T-helper 17 cell (primary cell): ENCODE measurements around the gene TMIGD2. TPM values are rescaled to one million over a fixed set of nuclear protein-coding genes. Genes with fewer than 3 reads are reported as not detected.
A peak's percentile ranks its signal among the peaks of the same experiment; 100 is the strongest.
"Not testable (repeated sequence)": the region's sequence is repeated elsewhere in the genome, so short reads cannot be mapped to it uniquely, and the experiment has no call there.

Source experiments
- ATAC-seq: fragments of 150-1000 bp; cut with Tn5 transposase; 2 replicates; pipeline ENCODE4 v1.10.0; 2021; ENCODE audit warnings: mild to moderate bottlenecking, moderate library complexity
- DNase-seq, 3 donors: peaks; one replicate each; pipeline versions ENCODE4 v3.0.0 to v3.0.0-alpha.2; 2020 to 2021
- H3K9me3 ChIP-seq: one replicate; pipeline ENCODE4 v1.7.0; 2013; ENCODE audit warnings: low read length, mild to moderate bottlenecking; ENCODE audit not compliant: control insufficient read depth, poor library complexity, severe bottlenecking
- H3K27ac Mint-ChIP-seq: one replicate; pipeline ENCODE4 v1.8.0; 2022; ENCODE audit warnings: mild to moderate bottlenecking, moderate library complexity, mixed read lengths
- H3K27me3 Mint-ChIP-seq: one replicate; pipeline ENCODE4 v1.8.0; 2022; ENCODE audit warnings: mixed read lengths
- H3K36me3 Mint-ChIP-seq: one replicate; pipeline ENCODE4 v1.8.0; 2022; ENCODE audit warnings: low read depth, mixed read lengths
- H3K4me1 Mint-ChIP-seq: one replicate; pipeline ENCODE4 v1.8.0; 2022; ENCODE audit warnings: mild to moderate bottlenecking, mixed read lengths
- H3K4me3 Mint-ChIP-seq: one replicate; pipeline ENCODE4 v1.8.0; 2022; ENCODE audit warnings: mild to moderate bottlenecking, moderate library complexity, mixed read lengths
- total RNA-seq, 4 donors: library from RNA in 2 of 4; stranded (reverse) in 2 of 4; gene quantifications; one replicate each; pipeline ENCODE4 v1.2.3 and lab custom pipeline; 2022 to 2026

TMIGD2 gene
- total RNA-seq (1 to 10 TPM; 5.2 to 7.9 TPM), total RNA-seq (lab: John Stamatoyannopoulos, UW) (3.4 to 5.0 reads per million in 2 donors)

- H3K4me3 Mint-ChIP-seq, result peak within 1 kb of the TSS; percentile 73
- DNase-seq, result no peak
- H3K27ac Mint-ChIP-seq, result peak within 1 kb of the TSS; percentile 80
- ATAC-seq, result no peak
- no peaks in the 10 kb centered on the region for H3K9me3 ChIP-seq
- H3K27me3 Mint-ChIP-seq, result no peaks in the 10 kb centered on the region
- peaks cover 18% of the 10 kb centered on the region for H3K4me1 Mint-ChIP-seq
- H3K36me3 Mint-ChIP-seq, result no peaks in the 10 kb centered on the region
These were observed at the start of gene TMIGD2 for GRCh38 chr19:4302243-4302640. Gene TMIGD2 (minus strand): TSS chr19:4302389. CDS start chr19:4302385, 4 bp downstream.

GRCh38 chr19:4350726-4351125 is 48.5 kb upstream of the TMIGD2 start:
- H3K9me3 ChIP-seq, result no peaks in the 10 kb centered on the region
- Mint-ChIP-seq H3K36me3 (peaks cover 2% of the 10 kb centered on the region), H3K27ac (no peak overlapping the region), H3K27me3 (no peaks in the 10 kb centered on the region), H3K4me3 (no peak overlapping the region), H3K4me1 (peaks cover 9% of the 10 kb centered on the region)
- DNase-seq, result no peak
- ATAC-seq, result no peak

GRCh38 chr19:4350111-4350510 is 47.9 kb upstream of the TMIGD2 start:
- ATAC-seq, result no peak
- no peaks in the 10 kb centered on the region for H3K27me3 Mint-ChIP-seq
- H3K27ac Mint-ChIP-seq, result no peak overlapping the region
- no peak overlapping the region for H3K4me3 Mint-ChIP-seq
- DNase-seq, result no peak
- peaks cover 2% of the 10 kb centered on the region for H3K36me3 Mint-ChIP-seq
- H3K4me1 Mint-ChIP-seq, result peaks cover 12% of the 10 kb centered on the region
- no peaks in the 10 kb centered on the region for H3K9me3 ChIP-seq

DNA sequence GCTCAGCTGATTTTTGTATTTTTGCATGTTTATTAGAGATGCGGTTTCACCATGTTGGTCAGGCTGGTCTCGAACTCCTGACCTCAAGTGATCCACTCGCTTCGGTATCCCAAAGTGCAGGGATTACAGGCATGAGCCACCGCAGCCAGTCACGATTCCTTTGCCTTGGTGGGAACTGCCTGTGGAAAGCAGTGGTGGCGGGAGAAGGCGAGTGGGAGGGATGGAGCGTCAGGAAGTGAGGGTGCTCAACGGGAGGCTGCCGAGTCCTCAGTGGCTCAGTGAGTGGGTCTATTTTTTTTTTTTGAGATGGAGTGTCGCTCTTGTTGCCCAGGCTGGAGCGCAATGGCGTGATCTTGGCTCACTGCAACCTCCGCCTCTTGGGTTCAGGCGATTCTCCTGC is 47.0 kb upstream of the TMIGD2 start:
- not testable (repeated sequence) for H3K36me3 Mint-ChIP-seq, ATAC-seq, H3K9me3 ChIP-seq, H3K4me3 Mint-ChIP-seq, DNase-seq, H3K27me3 Mint-ChIP-seq
- Mint-ChIP-seq H3K27ac (peak overlapping the region; percentile 9), H3K4me1 (peaks cover 12% of the 10 kb centered on the region)

DNA sequence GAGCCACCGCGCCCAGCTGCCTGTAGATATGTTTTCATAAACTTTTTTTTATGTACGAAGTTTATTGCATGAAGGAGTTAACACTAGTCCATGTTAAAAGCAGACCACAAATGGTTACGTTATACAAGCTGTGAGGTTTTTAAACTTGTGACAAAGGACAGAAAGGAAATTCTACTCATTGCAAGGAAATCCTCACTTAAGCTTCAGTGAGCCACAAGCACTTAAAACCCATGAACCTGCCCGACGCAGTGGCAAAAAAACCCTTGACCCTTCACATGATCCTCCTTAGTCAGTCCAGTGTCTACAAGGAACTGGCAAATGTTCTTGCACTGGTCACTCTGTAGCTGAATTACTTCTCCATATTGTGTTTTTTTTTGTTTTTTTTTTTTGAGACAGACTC is 45.3 kb upstream of the TMIGD2 start:
- peaks cover 2% of the 10 kb centered on the region for H3K36me3 Mint-ChIP-seq
- no peaks in the 10 kb centered on the region for H3K27me3 Mint-ChIP-seq
- ATAC-seq (no peak), DNase-seq (no peak)
- no peaks in the 10 kb centered on the region for H3K9me3 ChIP-seq
- H3K4me3 Mint-ChIP-seq, result no peak overlapping the region
- no peak overlapping the region for H3K27ac Mint-ChIP-seq
- H3K4me1 Mint-ChIP-seq, result peaks cover 16% of the 10 kb centered on the region

DNA sequence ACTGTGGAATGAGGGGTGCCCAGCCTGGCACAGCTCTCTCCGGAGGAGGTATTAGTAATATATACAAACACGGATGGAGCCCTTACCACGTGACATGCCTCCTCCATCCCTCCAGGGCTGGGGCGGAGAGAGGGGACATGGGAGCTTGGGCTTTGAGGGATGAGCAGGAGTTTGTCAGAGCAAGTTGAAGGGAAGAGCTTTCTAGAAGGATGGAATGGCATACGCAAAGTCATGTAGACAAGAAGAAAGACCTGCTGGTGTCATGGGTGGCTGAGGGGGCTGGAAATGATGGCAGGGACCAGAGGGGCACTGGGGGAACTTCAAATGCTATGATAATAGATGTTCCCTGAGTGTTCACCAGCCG is 43.8 kb upstream of the TMIGD2 start:
- DNase-seq (no peak), ATAC-seq (no peak)
- H3K27ac Mint-ChIP-seq, result no peak overlapping the region
- peaks cover 18% of the 10 kb centered on the region for H3K4me1 Mint-ChIP-seq
- no peaks in the 10 kb centered on the region for H3K9me3 ChIP-seq
- no peaks in the 10 kb centered on the region for H3K27me3 Mint-ChIP-seq
- no peak overlapping the region for H3K4me3 Mint-ChIP-seq
- peaks cover 2% of the 10 kb centered on the region for H3K36me3 Mint-ChIP-seq

- Mint-ChIP-seq H3K27ac (no peak overlapping the region), H3K4me1 (peaks cover 18% of the 10 kb centered on the region), H3K4me3 (peak overlapping the region; percentile 45), H3K27me3 (no peaks in the 10 kb centered on the region), H3K36me3 (peaks cover 2% of the 10 kb centered on the region)
- DNase-seq (no peak), ATAC-seq (no peak)
- no peaks in the 10 kb centered on the region for H3K9me3 ChIP-seq
These were observed 43.3 kb upstream of the TMIGD2 start for GRCh38 chr19:4345342-4346019.

DNA sequence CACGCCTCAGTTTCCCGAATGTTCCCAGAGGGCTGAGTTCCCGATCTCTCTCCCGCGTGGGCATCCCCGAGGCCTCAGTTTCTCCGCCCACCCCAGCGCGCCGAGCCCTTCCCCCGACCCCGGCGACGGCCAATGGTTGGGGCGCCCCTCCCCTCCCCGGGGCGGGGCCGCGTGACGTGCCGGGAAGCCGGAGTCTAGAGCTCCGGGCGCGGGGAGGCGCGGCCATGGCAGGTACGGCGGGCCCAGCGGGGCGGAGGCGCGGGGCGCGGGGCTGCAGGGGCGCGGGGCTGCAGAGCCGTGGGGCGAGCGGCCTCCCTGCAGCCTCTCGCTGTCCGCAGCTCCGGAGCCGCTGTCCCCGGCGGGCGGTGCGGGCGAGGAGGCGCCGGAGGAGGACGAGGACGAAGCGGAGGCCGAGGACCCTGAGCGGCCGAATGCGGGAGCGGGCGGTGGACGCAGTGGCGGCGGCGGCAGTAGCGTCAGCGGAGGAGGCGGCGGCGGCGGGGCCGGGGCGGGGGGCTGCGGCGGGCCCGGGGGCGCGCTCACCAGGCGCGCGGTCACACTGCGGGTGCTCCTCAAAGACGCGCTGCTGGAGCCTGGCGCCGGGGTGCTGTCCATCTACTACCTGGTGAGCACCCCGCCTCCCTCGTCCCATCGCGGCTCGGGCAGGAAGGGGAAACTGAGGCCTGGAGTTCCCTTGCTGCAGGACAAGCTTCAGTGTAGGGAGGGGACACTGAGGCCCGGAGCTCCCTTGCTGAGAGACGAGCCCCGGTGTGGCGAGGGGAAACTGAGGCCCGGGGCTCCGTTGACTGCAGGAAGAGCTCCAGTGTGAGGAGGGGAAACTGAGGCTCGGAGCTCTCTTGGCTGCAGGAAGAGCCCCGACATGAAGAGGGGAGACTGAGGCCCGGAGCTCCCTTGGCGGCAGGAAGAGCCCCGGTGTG is 41.5 kb upstream of the TMIGD2 start, which contains the start of gene MPND:
Gene MPND (plus strand): TSS at position 193 of the 938 bp plus-strand sequence. CDS start 32 bp downstream, at position 225.
- H3K4me1 Mint-ChIP-seq, result peaks cover 16% of the 10 kb centered on the region
- peak; percentile 75 for ATAC-seq
- no peaks in the 10 kb centered on the region for H3K27me3 Mint-ChIP-seq
- no peaks in the 10 kb centered on the region for H3K9me3 ChIP-seq
- peaks cover 2% of the 10 kb centered on the region for H3K36me3 Mint-ChIP-seq
- H3K27ac Mint-ChIP-seq, result peak within 1 kb of the TSS; percentile 72
- peak within 1 kb of the TSS; percentile 92 for H3K4me3 Mint-ChIP-seq
- peak; percentile 88 to 95 (median 94) for DNase-seq

DNA sequence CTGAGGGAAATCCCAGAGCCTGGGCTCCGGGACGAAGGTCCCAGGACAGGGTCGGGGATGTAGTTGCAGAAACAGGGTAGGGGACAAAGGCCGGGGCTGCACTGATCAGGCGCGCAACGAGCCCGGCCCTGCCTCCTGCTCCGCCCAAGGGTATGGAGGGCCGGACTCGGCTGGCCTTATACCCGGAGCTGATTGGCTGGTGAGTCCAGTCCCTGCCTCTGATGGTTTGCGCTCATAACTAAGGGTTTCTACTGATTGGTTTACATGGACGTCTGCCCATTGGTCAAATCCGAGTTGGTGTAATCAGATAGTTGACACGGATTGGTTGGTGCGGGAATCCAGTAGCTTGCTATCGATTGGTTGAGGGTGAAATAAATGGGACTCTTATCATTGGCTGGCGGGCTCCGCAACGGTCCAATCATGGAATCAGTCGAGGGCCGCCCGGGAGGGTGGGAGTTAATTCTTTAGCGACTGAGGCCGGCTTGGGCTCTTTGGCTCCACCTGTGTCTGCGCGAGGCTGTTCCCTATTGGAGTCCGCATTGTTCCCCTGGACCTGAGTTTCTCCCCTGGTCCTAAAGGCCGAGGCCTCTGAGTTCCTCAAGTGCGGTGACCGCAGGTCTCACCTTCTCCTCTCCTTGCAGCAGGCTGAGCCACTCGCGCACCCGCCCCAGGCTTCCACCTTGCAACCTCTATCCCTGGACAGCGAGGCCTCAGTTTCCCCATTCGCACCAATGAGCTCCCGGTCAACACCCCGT is 40.6 kb upstream of the TMIGD2 start:
- ATAC-seq (peak; percentile 85), DNase-seq (peak; percentile 78 to 88 (median 81))
- H3K9me3 ChIP-seq, result no peaks in the 10 kb centered on the region
- Mint-ChIP-seq H3K27me3 (no peaks in the 10 kb centered on the region), H3K36me3 (peaks cover 4% of the 10 kb centered on the region), H3K27ac (peak overlapping the region; percentile 66), H3K4me3 (peak overlapping the region; percentile 92), H3K4me1 (peaks cover 23% of the 10 kb centered on the region)

DNA sequence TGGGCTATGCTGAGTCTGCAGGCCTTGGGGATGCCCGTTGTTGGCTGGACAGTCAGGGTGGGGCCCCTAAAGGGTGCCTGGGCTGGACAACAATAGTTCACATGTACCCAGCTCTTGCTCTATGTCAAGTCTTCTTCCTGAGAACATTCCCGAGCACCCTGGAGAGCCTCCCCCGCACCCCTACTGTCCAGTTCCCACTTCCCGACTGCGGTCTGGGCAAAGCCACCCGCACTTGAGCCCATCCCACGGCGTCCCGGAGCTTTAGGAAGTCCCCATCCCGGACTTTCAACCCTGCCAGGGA is 40.1 kb upstream of the TMIGD2 start:
- ATAC-seq, result no peak
- Mint-ChIP-seq H3K4me1 (peaks cover 24% of the 10 kb centered on the region), H3K27ac (peak overlapping the region; percentile 66), H3K27me3 (no peaks in the 10 kb centered on the region), H3K36me3 (peaks cover 4% of the 10 kb centered on the region), H3K4me3 (peak overlapping the region; percentile 92)
- DNase-seq, result no peak
- H3K9me3 ChIP-seq, result no peaks in the 10 kb centered on the region

DNA sequence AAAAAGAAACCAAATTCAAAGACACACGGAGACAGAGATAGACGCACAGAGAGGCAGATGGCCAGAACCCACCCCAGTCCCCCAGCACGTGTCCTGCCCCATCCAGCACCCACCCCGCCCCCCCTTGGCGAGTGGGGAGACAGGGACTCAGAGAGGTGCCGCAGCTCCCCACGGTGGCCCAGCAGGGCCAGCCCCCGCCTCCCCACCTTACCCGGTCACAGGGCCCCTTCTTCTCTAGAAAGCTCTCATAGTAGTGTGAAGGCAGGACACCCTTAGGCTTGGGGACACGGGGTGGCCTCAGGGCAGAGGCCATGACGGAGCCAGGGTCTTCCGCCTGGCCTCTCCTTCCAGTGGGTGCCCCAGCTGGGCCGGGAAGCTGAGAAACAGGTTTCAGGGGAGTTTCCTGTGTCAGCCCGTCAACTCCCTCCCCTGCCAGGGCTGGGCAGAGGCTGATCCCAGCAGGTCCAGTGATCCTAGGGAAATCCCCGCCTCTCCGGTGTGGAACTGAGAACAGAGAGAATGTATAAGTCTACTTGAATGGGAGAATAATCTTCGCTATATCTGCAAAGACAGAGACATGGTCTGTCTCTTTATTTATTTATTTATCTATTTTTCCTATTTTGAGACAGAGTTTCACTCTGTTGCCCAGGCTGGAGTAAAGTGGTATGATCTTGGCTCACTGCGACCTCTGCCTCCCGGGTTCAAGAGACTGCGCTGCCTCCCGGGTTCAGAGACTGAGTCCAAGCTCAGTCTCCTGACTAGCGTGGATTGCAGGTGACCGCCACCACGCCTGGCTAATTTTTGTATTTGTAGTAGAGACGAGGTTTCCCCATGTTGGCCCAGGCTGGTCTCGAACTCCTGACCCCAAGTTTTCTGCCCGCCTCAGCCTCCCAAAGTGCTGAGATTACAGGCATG is 36.5 kb upstream of the TMIGD2 start, which contains the start of gene STAP2:
Gene STAP2 (minus strand): TSS at position 387 of the 915 bp plus-strand sequence. CDS start 74 bp downstream, at position 313.
- DNase-seq, result no peak
- Mint-ChIP-seq H3K4me3 (peak within 1 kb of the TSS; percentile 97), H3K27ac (peak within 1 kb of the TSS; percentile 89), H3K36me3 (peaks cover 5% of the 10 kb centered on the region), H3K4me1 (peaks cover 15% of the 10 kb centered on the region), H3K27me3 (no peaks in the 10 kb centered on the region)
- no peaks in the 10 kb centered on the region for H3K9me3 ChIP-seq
- no peak for ATAC-seq

DNA sequence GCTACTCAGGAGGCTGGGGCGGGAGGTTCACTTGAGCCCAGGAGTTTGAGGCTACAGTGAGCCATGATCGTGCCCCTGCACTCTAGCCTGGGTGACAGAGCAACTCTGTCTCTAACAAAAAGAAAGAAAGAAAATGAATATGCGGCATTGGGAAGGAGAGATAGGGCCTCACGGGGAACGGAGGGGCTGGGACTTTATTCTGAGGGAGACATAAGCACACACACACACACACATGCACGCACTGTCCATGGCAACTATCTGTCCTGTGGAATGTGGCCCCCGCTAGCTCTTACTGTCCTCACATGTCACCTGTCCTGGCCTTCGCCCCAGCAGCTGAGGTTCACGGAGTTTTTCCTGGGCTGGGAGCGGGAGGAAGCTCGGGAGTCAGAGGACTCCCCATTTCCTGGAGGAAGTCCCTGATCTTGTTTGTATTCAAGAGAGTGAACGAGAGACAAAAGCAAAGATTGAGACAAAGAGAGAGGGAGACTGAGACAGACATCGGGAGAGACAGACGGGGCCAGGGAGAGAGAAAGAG is 35.8 kb upstream of the TMIGD2 start:
- peaks cover 15% of the 10 kb centered on the region for H3K4me1 Mint-ChIP-seq
- no peak for ATAC-seq
- DNase-seq, result no peak
- H3K27ac Mint-ChIP-seq, result peak overlapping the region; percentile 89
- no peaks in the 10 kb centered on the region for H3K27me3 Mint-ChIP-seq
- H3K36me3 Mint-ChIP-seq, result peaks cover 5% of the 10 kb centered on the region
- H3K4me3 Mint-ChIP-seq, result peak overlapping the region; percentile 97
- H3K9me3 ChIP-seq, result no peaks in the 10 kb centered on the region
